ENCODE measurements around the gene SLC45A1. TPM values are rescaled to one million over a fixed set of nuclear protein-coding genes. Genes with fewer than 3 reads are reported as not detected.

The SLC45A1 gene
- total and polyA plus RNA-seq, 12 donors = 0.44 to 7.0 (median 2.5) TPM

DNA sequence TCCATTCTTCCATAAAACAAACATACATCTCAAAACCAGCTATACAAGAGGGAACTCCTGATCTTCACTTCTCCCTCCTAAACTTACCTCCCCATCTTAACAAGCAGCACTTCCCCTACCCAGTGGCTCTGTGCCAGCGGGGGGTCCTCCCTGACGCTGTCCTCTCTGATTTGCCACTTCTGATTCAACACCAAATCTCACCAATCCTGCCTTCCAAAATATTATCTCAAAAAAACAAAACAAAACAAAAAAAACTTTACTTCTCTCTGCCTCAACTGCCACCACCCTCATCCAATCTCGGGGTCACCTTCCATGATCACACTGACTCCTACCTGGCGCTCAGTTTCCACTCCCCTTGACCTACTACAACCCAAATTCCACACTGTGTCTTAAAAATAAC is 72.8 kb downstream of the SLC45A1 start:
- no peaks in the 10 kb centered on the region for H3K27me3 ChIP-seq
- peak overlapping the region in 2 of 5 donors; percentile 11 to 52 for H3K27ac ChIP-seq
- WGBS, 4 donors = 74 to 87% (median 82%) methylated on average over 4 of the region's 4 CpGs
- no peak overlapping the region for H3K4me3 ChIP-seq
- peaks cover 0 to 8% of the 10 kb centered on the region in 2 donors for H3K36me3 ChIP-seq (replicated peaks in 1 of 2)
- intact Hi-C loops (cut with DNase I) = no loop called here
- H3K9me3 ChIP-seq (replicated peaks in 1 of 3) = no peaks in the 10 kb centered on the region
- peak in 2 of 7 donors; percentile 13 to 19 for DNase-seq
- H3K4me1 ChIP-seq (replicated peaks in 1 of 2) = peaks cover 22 to 59% of the 10 kb centered on the region in 2 donors
- TF ChIP-seq POLR2A (IDR thresholded peaks at IDR 0.05) = no peak
- TF ChIP-seq, protein P1, sequence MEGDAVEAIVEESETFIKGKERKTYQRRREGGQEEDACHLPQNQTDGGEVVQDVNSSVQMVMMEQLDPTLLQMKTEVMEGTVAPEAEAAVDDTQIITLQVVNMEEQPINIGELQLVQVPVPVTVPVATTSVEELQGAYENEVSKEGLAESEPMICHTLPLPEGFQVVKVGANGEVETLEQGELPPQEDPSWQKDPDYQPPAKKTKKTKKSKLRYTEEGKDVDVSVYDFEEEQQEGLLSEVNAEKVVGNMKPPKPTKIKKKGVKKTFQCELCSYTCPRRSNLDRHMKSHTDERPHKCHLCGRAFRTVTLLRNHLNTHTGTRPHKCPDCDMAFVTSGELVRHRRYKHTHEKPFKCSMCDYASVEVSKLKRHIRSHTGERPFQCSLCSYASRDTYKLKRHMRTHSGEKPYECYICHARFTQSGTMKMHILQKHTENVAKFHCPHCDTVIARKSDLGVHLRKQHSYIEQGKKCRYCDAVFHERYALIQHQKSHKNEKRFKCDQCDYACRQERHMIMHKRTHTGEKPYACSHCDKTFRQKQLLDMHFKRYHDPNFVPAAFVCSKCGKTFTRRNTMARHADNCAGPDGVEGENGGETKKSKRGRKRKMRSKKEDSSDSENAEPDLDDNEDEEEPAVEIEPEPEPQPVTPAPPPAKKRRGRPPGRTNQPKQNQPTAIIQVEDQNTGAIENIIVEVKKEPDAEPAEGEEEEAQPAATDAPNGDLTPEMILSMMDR (IDR thresholded peaks at IDR 0.05) = no peak

DNA sequence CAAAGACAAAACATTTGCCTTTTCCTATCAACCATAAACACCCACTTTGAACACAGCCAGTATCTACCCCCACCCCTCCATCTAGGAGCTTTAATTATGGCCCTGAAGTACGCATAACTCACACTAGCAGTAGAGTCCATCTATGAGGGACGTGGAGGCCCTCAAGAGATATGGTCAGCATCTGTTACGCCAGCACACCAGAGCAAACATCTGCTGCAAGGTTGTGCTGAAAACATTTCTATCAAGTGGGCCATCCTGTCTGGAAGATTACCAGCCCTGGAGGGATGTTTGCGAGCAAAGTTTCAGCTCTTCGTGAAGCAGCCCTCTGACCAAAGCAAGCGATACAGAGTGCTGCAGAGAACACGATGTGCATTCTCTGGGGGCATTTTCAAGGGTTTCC is 74.6 kb downstream of the SLC45A1 start:
- Histone ChIP-seq H3K9me3 (replicated peaks in 1 of 3) (no peaks in the 10 kb centered on the region), H3K27ac (peak overlapping the region in 2 of 5 donors; percentile 13 to 42), H3K36me3 (replicated peaks in 1 of 2) (peaks cover 0 to 8% of the 10 kb centered on the region in 2 donors), H3K4me1 (replicated peaks in 1 of 2) (peaks cover 24 to 64% of the 10 kb centered on the region in 2 donors), H3K4me3 (no peak overlapping the region), H3K27me3 (no peaks in the 10 kb centered on the region)
- DNase-seq = peak in 1 of 7 donors; percentile 15
- WGBS, 4 donors = 74 to 86% (median 79%) methylated on average over 7 of the region's 7 CpGs
- TF ChIP-seq, protein P1 (IDR thresholded peaks at IDR 0.05) = no peak
- no peak for TF ChIP-seq POLR2A (IDR thresholded peaks at IDR 0.05)
- intact Hi-C loops (cut with DNase I) = no loop called here

Small RNA genes lying within 50 kb of the gene (small RNA-seq; reads per million reads assigned to genes)
- 0 reads per million in 2 donors for gene RF00019
- gene RNU6-991P = 0 reads per million in 2 donors
